K562 (cell line): Measurements from ENCODE around the gene XIRP1. TPM values are rescaled to one million over a fixed set of nuclear protein-coding genes. Genes with fewer than 3 reads are reported as not detected.

Experiments
- AFF1 ChIP-seq, 2 experiments: fragments of 450-650 bp; IDR thresholded peaks; 2 replicates each; pipeline ENCODE4 v1.6.1; 2018; ENCODE audit warnings: mild to moderate bottlenecking in 2 of 2, low read depth in 1 of 2; ENCODE audit not compliant: partially characterized antibody in 2 of 2
- BCOR ChIP-seq: fragments of 450-650 bp; IDR thresholded peaks from 2 replicates; pipeline ENCODE4 v1.6.1; 2016
- CTBP1 ChIP-seq: fragments of 450-650 bp; IDR thresholded peaks from 2 replicates; pipeline ENCODE4 v1.6.1; 2016; ENCODE audit warnings: borderline replicate concordance
- ERF ChIP-seq: fragments of 450-650 bp; formaldehyde crosslinking; IDR thresholded peaks from 2 replicates; pipeline ENCODE4 v1.4.0; 2020; ENCODE audit warnings: mild to moderate bottlenecking, mixed read lengths
- LARP7 ChIP-seq: fragments of 450-650 bp; IDR thresholded peaks from 2 replicates; pipeline ENCODE4 v1.6.1; 2016
- MAZ ChIP-seq, 2 experiments: fragments of 450-650 bp in 1 of 2; sonication (generic) in 1 of 2; formaldehyde crosslinking; IDR thresholded peaks in 1 of 2; conservative IDR thresholded peaks in 1 of 2; 2 replicates each; pipeline versions ENCODE4 v1.4.0 to v1.5.0; 2020; ENCODE audit warnings: mild to moderate bottlenecking in 1 of 2, missing genetic modification reagents in 1 of 2
- MTF1 ChIP-seq: fragments of 250-450 bp; sonication (Bioruptor Pico); IDR thresholded peaks from 2 replicates; pipeline ENCODE4 v1.9.0; 2021; ENCODE audit warnings: moderate library complexity, mild to moderate bottlenecking, inconsistent platforms, borderline replicate concordance
- MYC ChIP-seq, 2 experiments: fragments of 250-450 bp in 1 of 2; sonication (Bioruptor Pico) in 1 of 2; IDR thresholded peaks; 2 replicates each; pipeline versions ENCODE4 v1.5.1 to v1.6.1; 2012 to 2021; ENCODE audit warnings: low read depth in 2 of 2, borderline replicate concordance in 1 of 2, improper control_type of control experiment in 1 of 2, low read length in 1 of 2, mild to moderate bottlenecking in 1 of 2, moderate library complexity in 1 of 2
- PHF20 ChIP-seq: fragments of 450-650 bp; IDR thresholded peaks from 2 replicates; pipeline ENCODE4 v1.6.1; 2018; ENCODE audit not compliant: partially characterized antibody
- RB1 ChIP-seq: fragments of 450-650 bp; IDR thresholded peaks from 2 replicates; pipeline ENCODE4 v1.6.1; 2017; ENCODE audit warnings: low read depth, mild to moderate bottlenecking
- RBM39 ChIP-seq: fragments of 200-400 bp; formaldehyde crosslinking; optimal IDR thresholded peaks from 2 replicates; pipeline ENCODE3; 2018; ENCODE audit warnings: low read depth, low read length
- SRF ChIP-seq, 2 experiments: fragments of 250-450, 450-650 bp in 1 of 2; sonication (Bioruptor Pico) in 1 of 2; sonication (generic) in 1 of 2; formaldehyde crosslinking; IDR thresholded peaks; 2 replicates each; pipeline versions ENCODE4 v1.5.0 to v1.5.1; 2020 to 2022; ENCODE audit warnings: mild to moderate bottlenecking in 1 of 2, missing genetic modification reagents in 1 of 2
- TARDBP ChIP-seq: fragments of 450-650 bp; IDR thresholded peaks from 2 replicates; pipeline ENCODE4 v1.6.1; 2016
- TEAD1 ChIP-seq, 2 experiments: fragments of 450-650 bp in 1 of 2; sonication (generic) in 1 of 2; formaldehyde crosslinking; IDR thresholded peaks; 2 replicates each; pipeline versions ENCODE4 v1.4.0 to v1.8.0; 2020 to 2022; ENCODE audit warnings: mild to moderate bottlenecking in 2 of 2, missing genetic modification reagents in 1 of 2
- THAP12 ChIP-seq: fragments of 250-450 bp; sonication (Bioruptor Pico); IDR thresholded peaks from 2 replicates; pipeline ENCODE4 v1.9.0; 2021; ENCODE audit warnings: mild to moderate bottlenecking, inconsistent platforms
- U2AF2 ChIP-seq: fragments of 200-400 bp; formaldehyde crosslinking; optimal IDR thresholded peaks from 2 replicates; pipeline ENCODE3; 2017; ENCODE audit warnings: low read depth, mild to moderate bottlenecking, low read length
- ZBED1 ChIP-seq: IDR thresholded peaks from 2 replicates; pipeline ENCODE4 v1.6.1; 2014
- ZFP91 ChIP-seq: sonication (generic); formaldehyde crosslinking; IDR thresholded peaks from 2 replicates; pipeline ENCODE4 v1.8.0; 2022; ENCODE audit warnings: mild to moderate bottlenecking, missing genetic modification reagents
- ZNF253 ChIP-seq: fragments of 250-450 bp; sonication (Bioruptor Pico); conservative IDR thresholded peaks from 2 replicates; pipeline ENCODE4 v1.6.1; 2021; ENCODE audit warnings: mild to moderate bottlenecking
- ZNF583 ChIP-seq: fragments of 250-450 bp; sonication (Bioruptor Pico); IDR thresholded peaks from 2 replicates; pipeline ENCODE4 v1.4.0; 2020
- ZZZ3 ChIP-seq: fragments of 450-650 bp; IDR thresholded peaks from 2 replicates; pipeline ENCODE4 v1.6.1; 2016; ENCODE audit warnings: antibody characterized with exemption, mild to moderate bottlenecking, moderate library complexity
- polyA plus RNA-seq, 8 experiments: library from polyadenylated mRNA; depleted of rRNA in 4 of 8; stranded (reverse) in 5 of 8; unstranded in 3 of 8; fragments of >200 nt; fragmentation: Nextera tagmentation in 2 of 8; fragmentation: Illumina TruSeq in 1 of 8; extraction: Ambion mirVana in 2 of 8; extraction: Trizol in 1 of 8; gene quantifications; 2 replicates each; pipeline versions ENCODE4 v1.2.1 to v1.2.3, GENCODE V29; 2011 to 2014; ENCODE audit warnings: inconsistent platforms in 1 of 8, missing spikeins in 1 of 8
- total RNA-seq, 7 experiments: library from RNA; depleted of rRNA in 6 of 7; stranded (reverse); fragments of >200 nt in 6 of 7; fragmentation: Illumina TruSeq in 2 of 7; extraction: Trizol in 2 of 7; gene quantifications; 2 replicates each; pipeline versions ENCODE4 v1.2.1 to v1.2.3, GENCODE V29; 2011 to 2021; ENCODE audit warnings: low replicate concordance in 1 of 7

The XIRP1 gene
- total and polyA plus RNA-seq, 9 of the 15 experiments (the other 6 are each of a cell fraction or from before 2014, with no cell fraction given): 0.03 to 0.27 (median 0.08) TPM; not detected in 3

- TF ChIP-seq SRF (CRISPR knock-in tag; IDR thresholded peaks at IDR 0.05): 0 out of 4 replicates have a peak, but pooled peaks of 1 of the 2 experiments have one; percentile 33
- no peak for TF ChIP-seq ZZZ3
- TF ChIP-seq MYC (IDR thresholded peaks at IDR 0.05; ENCODE audit: low read depth, low read length): peak; percentile 46; the same call in 1 of the 2 replicates
- TF ChIP-seq MYC (CRISPR knock-in tag; IDR thresholded peaks at IDR 0.05; ENCODE audit: borderline replicate concordance, low read depth): no peak
- TF ChIP-seq MAZ (CRISPR knock-in tag; conservative IDR thresholded peaks at IDR 0.05 in 1 of 2, IDR thresholded peaks at IDR 0.05 in 1 of 2): peak; percentile 76 to 88
- TF ChIP-seq LARP7: no peak; the same call in 1 of the 2 replicates
- TF ChIP-seq CTBP1: peak; percentile 87
- no peak for TF ChIP-seq ZFP91 (CRISPR knock-in tag)
- no peak for TF ChIP-seq AFF1 (IDR thresholded peaks at IDR 0.05; ENCODE audit: low read depth in 1 of 2, partially characterized antibody in 2 of 2)
- no peak for TF ChIP-seq ZBED1
- TF ChIP-seq ERF: no peak
- TF ChIP-seq MTF1 (CRISPR knock-in tag): no peak
- TF ChIP-seq U2AF2: no peak
- TF ChIP-seq THAP12 (CRISPR knock-in tag): no peak
- TF ChIP-seq RB1: peak; percentile 71; the same call in 1 of the 2 replicates
- TF ChIP-seq BCOR: peak; percentile 86
- no peak for TF ChIP-seq PHF20
- TF ChIP-seq ZNF583 (CRISPR knock-in tag): no peak
- TF ChIP-seq TARDBP: no peak
- TF ChIP-seq ZNF253 (CRISPR knock-in tag): no peak
- no peak for TF ChIP-seq TEAD1 (CRISPR knock-in tag; IDR thresholded peaks at IDR 0.05)
- no peak for TF ChIP-seq RBM39
These were observed 11.6 kb downstream of the XIRP1 start (continued) for GRCh38 chr3:39180546-39181346.
